H1 (cell line): Measurements from ENCODE around the gene ADAMTS14. TPM values are rescaled to one million over a fixed set of nuclear protein-coding genes. Genes with fewer than 3 reads are reported as not detected.

Experiments
- CTCF ChIA-PET: fragments of 300-600 bp; sonication (Branson Sonifier 250); formaldehyde crosslinking; loops from one replicate; lab custom pipeline; 2021; ENCODE audit not compliant: partially characterized antibody; lab: Charles Lee
- POLR2A ChIA-PET: fragments of 300-600 bp; sonication (Branson Sonifier 250); formaldehyde crosslinking; loops from one replicate; lab custom pipeline; 2021; ENCODE audit warnings: inconsistent platforms; ENCODE audit not compliant: partially characterized antibody; lab: Charles Lee
- DNase-seq, 2 experiments: peaks; one replicate each; pipeline versions ENCODE4 v3.0.0 to v3.0.0-alpha.2; 2010 to 2022; ENCODE audit warnings: low spot score in 2 of 2, low read depth in 1 of 2, mixed read lengths in 1 of 2
- FAIRE-seq: peaks from 2 replicates; lab custom pipeline; 2011; peaks lifted over from hg19 to GRCh38; lab: Jason Lieb, UNC
- H2AFZ ChIP-seq: 2 replicates; pipeline ENCODE4 v1.8.1; 2012; ENCODE audit warnings: low read length, inconsistent platforms
- H2AK5ac ChIP-seq: 2 replicates; pipeline ENCODE4 v1.6.1; 2013; ENCODE audit warnings: low read depth, low read length
- H2BK120ac ChIP-seq: replicated peaks from 2 replicates; pipeline ENCODE3; 2013; ENCODE audit warnings: low read depth, low read length, inconsistent platforms
- H2BK12ac ChIP-seq: 2 replicates; pipeline ENCODE4 v1.6.1; 2013; ENCODE audit warnings: low read depth, low read length
- H2BK15ac ChIP-seq: 2 replicates; pipeline ENCODE4 v1.6.1; 2013; ENCODE audit warnings: low read length
- H2BK20ac ChIP-seq: 2 replicates; pipeline ENCODE4 v1.6.1; 2013; ENCODE audit warnings: low read length
- H2BK5ac ChIP-seq: 2 replicates; pipeline ENCODE4 v1.6.1; 2013; ENCODE audit warnings: low read depth, low read length
- H3K14ac ChIP-seq: 2 replicates; pipeline ENCODE4 v1.6.1; 2013; ENCODE audit warnings: inconsistent platforms; ENCODE audit not compliant: insufficient read length
- H3K18ac ChIP-seq: 2 replicates; pipeline ENCODE4 v1.6.1; 2013; ENCODE audit warnings: low read length; ENCODE audit errors: extremely low read depth
- H3K23ac ChIP-seq: 2 replicates; pipeline ENCODE4 v1.6.1; 2013; ENCODE audit warnings: inconsistent platforms; ENCODE audit not compliant: insufficient read length
- H3K23me2 ChIP-seq: 2 replicates; pipeline ENCODE4 v1.6.1; 2013; ENCODE audit warnings: low read depth, low read length
- H3K27ac ChIP-seq: 2 replicates; pipeline ENCODE4 v1.6.1; 2011; ENCODE audit warnings: low read depth, low read length, inconsistent platforms
- H3K27me3 ChIP-seq, 4 experiments: replicated peaks in 1 of 4; 1 replicate in 1 of 4; 2 replicates in 3 of 4; pipeline versions ENCODE4 v1.6.1 to v1.8.1; 2011 to 2013; ENCODE audit warnings: low read length in 3 of 4, mild to moderate bottlenecking in 3 of 4, inconsistent platforms in 2 of 4, mixed read lengths in 2 of 4, moderate library complexity in 1 of 4; ENCODE audit not compliant: control insufficient read depth in 3 of 4, insufficient read depth in 3 of 4; ENCODE audit errors: extremely low read depth in 1 of 4
- H3K36me3 ChIP-seq, 4 experiments: 2 replicates each; pipeline versions ENCODE4 v1.6.1 to v1.8.1; 2011 to 2013; ENCODE audit warnings: mild to moderate bottlenecking in 4 of 4, low read length in 3 of 4, moderate library complexity in 2 of 4, control low read depth in 1 of 4, inconsistent platforms in 1 of 4; ENCODE audit not compliant: insufficient read depth in 4 of 4, control insufficient read depth in 2 of 4
- H3K4ac ChIP-seq: replicated peaks from 2 replicates; pipeline ENCODE3; 2013; ENCODE audit warnings: low read length, low read depth, mixed read lengths, inconsistent platforms; ENCODE audit not compliant: insufficient read length
- H3K4me1 ChIP-seq, 4 experiments: replicated peaks in 1 of 4; 1 replicate in 1 of 4; 2 replicates in 3 of 4; pipeline versions ENCODE4 v1.6.1 to v1.8.1; 2011 to 2013; ENCODE audit warnings: low read length in 3 of 4, inconsistent platforms in 2 of 4, mixed read lengths in 1 of 4; ENCODE audit not compliant: insufficient read depth in 4 of 4, control insufficient read depth in 3 of 4
- H3K4me2 ChIP-seq, 2 experiments: 2 replicates each; pipeline versions ENCODE4 v1.6.1 to v1.8.1; 2011 to 2013; ENCODE audit warnings: low read depth in 2 of 2, low read length in 2 of 2, control low read depth in 1 of 2, inconsistent platforms in 1 of 2, mild to moderate bottlenecking in 1 of 2; ENCODE audit not compliant: insufficient read depth in 1 of 2
- H3K4me3 ChIP-seq, 4 experiments: fragments of 200-600, 300-600 bp in 1 of 4; sonication (generic), shearing (Covaris generic), sonication (Bioruptor Twin) in 1 of 4; 2 replicates each; pipeline versions ENCODE4 v1.5.1 to v1.8.1; 2011 to 2016; ENCODE audit warnings: low read length in 4 of 4, low read depth in 3 of 4, control low read depth in 2 of 4, inconsistent platforms in 2 of 4, mild to moderate bottlenecking in 2 of 4, mixed read lengths in 1 of 4, moderate library complexity in 1 of 4; ENCODE audit not compliant: insufficient read depth in 2 of 4; ENCODE audit errors: extremely low read depth in 1 of 4
- H3K56ac ChIP-seq: replicated peaks from 2 replicates; pipeline ENCODE3; 2013; ENCODE audit warnings: low read depth, mild to moderate bottlenecking, mixed read lengths, low read length, inconsistent platforms; ENCODE audit not compliant: insufficient read length
- H3K79me1 ChIP-seq: 2 replicates; pipeline ENCODE4 v1.6.1; 2013; ENCODE audit warnings: low read depth, low read length, control low read depth
- H3K79me2 ChIP-seq, 2 experiments: 2 replicates each; pipeline versions ENCODE4 v1.6.1 to v1.8.1; 2012 to 2013; ENCODE audit warnings: low read length in 2 of 2, mild to moderate bottlenecking in 2 of 2, inconsistent platforms in 1 of 2; ENCODE audit not compliant: insufficient read depth in 2 of 2, control insufficient read depth in 1 of 2
- H3K9ac ChIP-seq, 4 experiments: replicated peaks in 1 of 4; 1 replicate in 1 of 4; 2 replicates in 3 of 4; pipeline versions ENCODE4 v1.6.1 to v1.8.1; 2011 to 2013; ENCODE audit warnings: low read depth in 3 of 4, low read length in 3 of 4, control low read depth in 2 of 4, mild to moderate bottlenecking in 2 of 4, moderate library complexity in 2 of 4, inconsistent platforms in 1 of 4; ENCODE audit errors: extremely low read depth in 1 of 4
- H3K9me3 ChIP-seq, 2 experiments: 2 replicates each; pipeline versions ENCODE4 v1.6.1 to v1.8.1; 2012 to 2013; ENCODE audit warnings: mild to moderate bottlenecking in 2 of 2, moderate library complexity in 2 of 2, control low read depth in 1 of 2, inconsistent platforms in 1 of 2, low read depth in 1 of 2, low read length in 1 of 2, mixed read lengths in 1 of 2; ENCODE audit not compliant: insufficient read depth in 2 of 2
- H4K20me1 ChIP-seq, 2 experiments: replicated peaks in 1 of 2; 2 replicates each; pipeline versions ENCODE3 to v1.8.1; 2011 to 2013; ENCODE audit warnings: inconsistent platforms in 2 of 2, low read length in 2 of 2, mild to moderate bottlenecking in 1 of 2; ENCODE audit not compliant: insufficient read depth in 2 of 2, control insufficient read depth in 1 of 2
- H4K5ac ChIP-seq: 2 replicates; pipeline ENCODE4 v1.6.1; 2013; ENCODE audit warnings: low read length, low read depth, mixed read lengths, inconsistent platforms; ENCODE audit not compliant: insufficient read length
- H4K8ac ChIP-seq: 2 replicates; pipeline ENCODE4 v1.8.0; 2013; ENCODE audit warnings: mild to moderate bottlenecking, moderate library complexity, low read length, inconsistent platforms; ENCODE audit not compliant: insufficient read depth; ENCODE audit errors: extremely low read depth
- H4K91ac ChIP-seq: replicated peaks from 2 replicates; pipeline ENCODE3; 2013; ENCODE audit warnings: low read length, mixed read lengths, inconsistent platforms; ENCODE audit not compliant: insufficient read length
- NRF1 ChIP-seq: IDR thresholded peaks from 2 replicates; pipeline ENCODE4 v1.6.1; 2011; ENCODE audit warnings: mild to moderate bottlenecking, low read depth, low read length, improper control_type of control experiment
- SIRT6 ChIP-seq: IDR thresholded peaks from one replicate; pipeline ENCODE4 v1.7.1; 2012; ENCODE audit warnings: low read length, inconsistent platforms
- TAF1 ChIP-seq: IDR thresholded peaks from 2 replicates; pipeline ENCODE4 v1.6.1; 2011; ENCODE audit warnings: mild to moderate bottlenecking, low read depth, low read length
- TBP ChIP-seq: IDR thresholded peaks from 2 replicates; pipeline ENCODE4 v1.6.1; 2011; ENCODE audit warnings: low read depth, low read length, improper control_type of control experiment
- WGBS, 2 experiments: shearing (Covaris generic) in 1 of 2; methylation state at CpG; one replicate each; pipeline versions ENCODE4 v1.1.6 to v1.1.7; 2013 to 2015; ENCODE audit warnings: low lambda C conversion rate in 2 of 2, mixed read lengths in 2 of 2, inconsistent platforms in 1 of 2, low coverage in 1 of 2, missing lambda C conversion rate in 1 of 2; ENCODE audit not compliant: insufficient replicate concordance in 2 of 2, insufficient coverage in 1 of 2, insufficient read length in 1 of 2; ENCODE audit errors: extremely low coverage in 1 of 2, missing lambda C conversion rate in 1 of 2; 5-methylcytosine and 5-hydroxymethylcytosine counted together
- polyA plus RNA-seq, 7 experiments: library from polyadenylated mRNA; depleted of rRNA in 3 of 7; stranded (reverse) in 5 of 7; unstranded in 2 of 7; fragments of >200 nt in 5 of 7; fragments of 200-250 nt in 2 of 7; gene quantifications; 1 replicate in 5 of 7; 2 replicates in 1 of 7; 4 replicates in 1 of 7; pipeline versions ENCODE4 v1.2.1 to v1.2.3, GENCODE V29; 2011 to 2013; ENCODE audit warnings: missing spikeins in 2 of 7, mixed read lengths in 2 of 7
- total RNA-seq: library from RNA; stranded (reverse); fragmentation: NEBNext Ultra II Directional; extraction: Animal tissue kit (Norgen Biotek cat#: 25700); gene quantifications from 2 replicates; pipeline ENCODE4 v1.2.1, GENCODE V29; 2021

Gene ADAMTS14
- total and polyA plus RNA-seq, 2 of the 8 experiments (the other 6 are each of a cell fraction or from before 2014, with no cell fraction given) = 2.0 to 2.3 TPM

DNA sequence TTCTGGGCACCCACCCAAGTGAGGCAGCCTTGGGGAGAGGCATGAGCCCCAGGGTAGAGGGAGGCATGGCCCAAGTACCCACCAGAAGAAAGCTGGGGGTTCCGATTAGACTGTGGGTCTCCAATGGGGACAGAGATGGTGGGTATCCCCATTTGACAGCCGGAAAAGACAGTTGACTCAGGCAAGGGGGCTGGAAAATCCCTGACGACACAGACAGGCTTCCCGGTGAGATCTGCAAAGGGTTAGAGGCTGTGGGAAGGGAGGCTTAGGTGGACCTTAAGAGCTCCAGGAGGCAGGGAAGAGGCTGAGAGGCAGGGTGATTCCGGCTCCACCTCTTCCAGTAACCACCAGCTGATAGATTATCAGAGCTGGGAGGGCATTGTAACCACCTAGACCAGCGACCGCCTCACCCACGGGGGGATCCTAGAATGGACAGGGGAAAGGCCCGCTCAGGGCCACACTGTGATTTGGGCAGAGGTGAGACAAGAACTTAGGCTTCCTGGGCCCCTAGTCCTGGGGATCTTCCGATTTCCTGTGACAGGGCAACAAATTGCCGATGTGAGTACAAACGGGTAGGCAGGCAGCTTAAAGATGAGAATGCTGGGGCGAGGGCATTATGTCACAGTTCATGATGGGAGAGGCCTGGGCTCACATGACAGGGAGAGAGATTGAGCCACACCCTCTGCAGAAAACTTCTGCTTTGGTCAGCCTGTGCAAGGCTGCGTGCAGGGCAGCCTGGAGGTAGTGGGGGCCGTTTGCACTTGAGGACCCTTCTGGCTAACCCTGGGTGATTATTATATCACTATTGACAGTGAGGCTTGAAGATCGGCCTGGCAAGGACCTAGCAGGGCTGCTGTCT, 107.4 kb downstream of the ADAMTS14 start:
- no peak for TF ChIP-seq TBP
- TF ChIP-seq NRF1 = no peak
- TF ChIP-seq SIRT6 = no peak
- TF ChIP-seq TAF1 = no peak
- no peak overlapping the region for H3K4me2 ChIP-seq
- no peak overlapping the region for H3K27ac ChIP-seq
- ChIA-PET CTCF (interaction anchor here (1.0 to 1.4 kb wide), 3 partner anchors 17 to 45 kb away, joined by 3 read pairs; no protein-coding TSS in a partner anchor), POLR2A (no interaction called here)
- H3K56ac ChIP-seq = no peak overlapping the region
- no peak overlapping the region for H4K8ac ChIP-seq
- no peak overlapping the region for H3K4me3 ChIP-seq
- H2BK12ac ChIP-seq = no peak overlapping the region
- no peak overlapping the region for H3K4ac ChIP-seq
- H3K79me2 ChIP-seq = no peaks in the 10 kb centered on the region
- no peak overlapping the region for H4K91ac ChIP-seq
- H3K79me1 ChIP-seq = no peaks in the 10 kb centered on the region
- no peak overlapping the region for H2BK120ac ChIP-seq
- H2BK5ac ChIP-seq = no peak overlapping the region
- no peak overlapping the region for H3K9ac ChIP-seq
- H2BK20ac ChIP-seq = no peak overlapping the region
- H3K14ac ChIP-seq = no peak overlapping the region
- 91% methylated on average over 16 of the region's 16 CpGs; no CpG with 5 or more reads in 1 of the 2 experiments for WGBS, 2 experiments
- H3K4me1 ChIP-seq = peaks cover 0 to 3% (median 0%) of the 10 kb centered on the region in 4 experiments; a peak in 2 of 7 replicates
- H3K23ac ChIP-seq = no peak overlapping the region
- no peaks in the 10 kb centered on the region for H3K23me2 ChIP-seq
- no peaks in the 10 kb centered on the region for H3K36me3 ChIP-seq
- H3K18ac ChIP-seq = no peak overlapping the region
- no peak overlapping the region for H2AK5ac ChIP-seq
- no peak overlapping the region for H2BK15ac ChIP-seq
- H3K27me3 ChIP-seq = no peaks in the 10 kb centered on the region
- FAIRE-seq (no peak), DNase-seq (no peak)
- no peaks in the 10 kb centered on the region for H4K20me1 ChIP-seq
- H4K5ac ChIP-seq = no peak overlapping the region
- H2AFZ ChIP-seq = no peak overlapping the region
- no peaks in the 10 kb centered on the region for H3K9me3 ChIP-seq
